AG08396 (cell line): ENCODE data around the gene RPS6KA4.

Source experiments
- DNase-seq: peaks from one replicate; pipeline ENCODE4 v3.0.0; 2012; ENCODE audit warnings: low spot score, mixed read lengths

Gene RPS6KA4

DNA sequence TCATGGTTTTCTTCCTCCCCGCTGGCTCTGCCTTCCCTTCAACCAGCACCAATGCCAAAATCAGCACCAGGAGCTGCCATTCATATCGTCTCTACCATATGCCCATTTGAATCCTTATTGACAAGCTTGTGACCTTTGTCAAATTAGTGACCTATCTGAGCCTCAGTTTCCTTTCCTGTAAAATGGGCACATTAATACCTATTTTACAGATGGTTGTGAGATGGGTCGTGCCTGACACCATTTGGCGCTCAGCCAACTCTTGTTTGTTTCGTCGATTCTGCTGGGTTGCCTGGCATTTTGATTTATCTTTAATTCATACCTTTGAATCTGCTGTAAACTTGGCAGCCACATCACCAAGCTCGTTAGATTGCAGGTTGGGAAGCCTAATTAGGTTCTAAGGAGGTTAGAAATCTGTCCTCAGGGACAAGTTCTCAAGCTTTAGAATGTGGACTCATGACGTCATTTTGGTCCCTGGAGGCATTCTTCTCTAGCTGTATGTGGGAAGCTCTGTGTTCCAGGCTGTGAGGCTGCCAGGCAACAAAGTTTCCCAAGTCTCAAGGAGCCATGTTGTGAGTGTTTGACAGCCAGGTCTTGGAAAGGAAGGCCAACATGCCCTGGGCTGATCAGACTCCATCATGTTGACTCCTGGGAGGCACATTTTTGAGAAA is 61.0 kb downstream of the RPS6KA4 start:
- DNase-seq, result no peak
